B cell (primary cell): ENCODE results near the gene TOR1AIP2. TPM values are rescaled to one million over a fixed set of nuclear protein-coding genes. Genes with fewer than 3 reads are reported as not detected.

ENCODE experiments used
- ATAC-seq: fragments of 200-7000 bp; cut with Tn5 transposase; one replicate; pipeline ENCODE4 v1.10.0; 2021; ENCODE audit warnings: low read depth, mild to moderate bottlenecking, moderate number of reproducible peaks, moderate library complexity
- CTCF ChIA-PET: fragments of 350-600 bp; sonication (Branson Sonifier 250); formaldehyde crosslinking; loops from one replicate; lab custom pipeline; 2021; ENCODE audit warnings: antibody characterized with exemption, inconsistent platforms; lab: Charles Lee
- POLR2A ChIA-PET: fragments of 350-600 bp; sonication (Branson Sonifier 250); formaldehyde crosslinking; loops from one replicate; lab custom pipeline; 2021; ENCODE audit warnings: antibody characterized with exemption; lab: Charles Lee
- DNase-seq: peaks from one replicate; pipeline ENCODE4 v3.0.0; 2013
- H2AFZ ChIP-seq: 2 replicates; pipeline ENCODE4 v1.6.1; 2012; ENCODE audit warnings: mild to moderate bottlenecking, low read depth, low read length; ENCODE audit not compliant: insufficient read depth, poor library complexity, severe bottlenecking
- H3K27ac ChIP-seq, 2 donors: 1 replicate in 1 of 2; 2 replicates in 1 of 2; pipeline ENCODE4 v1.5.1; 2012 to 2013; ENCODE audit warnings: low read length in 2 of 2, mild to moderate bottlenecking in 2 of 2, moderate library complexity in 1 of 2
- H3K27me3 ChIP-seq, 4 experiments: fragments of 200-600 bp in 1 of 4; sonication (generic) in 1 of 4; replicated peaks in 1 of 4; 1 replicate in 2 of 4; 2 replicates in 2 of 4; pipeline versions ENCODE4 v1.6.1 to v1.7.0; 2013 to 2016; ENCODE audit warnings: low read length in 3 of 4, mild to moderate bottlenecking in 2 of 4, mixed read lengths in 1 of 4, moderate library complexity in 1 of 4; ENCODE audit not compliant: insufficient read depth in 4 of 4, control insufficient read depth in 3 of 4; ENCODE audit errors: control extremely low read depth in 1 of 4
- H3K36me3 ChIP-seq, 2 experiments: replicated peaks in 1 of 2; 1 replicate in 1 of 2; 2 replicates in 1 of 2; pipeline versions ENCODE4 v1.6.1 to v1.7.1; 2013; ENCODE audit warnings: low read length in 1 of 2; ENCODE audit not compliant: insufficient read depth in 2 of 2, control insufficient read depth in 1 of 2; ENCODE audit errors: control extremely low read depth in 1 of 2, extremely low read depth in 1 of 2
- H3K4me1 ChIP-seq, 2 donors: fragments of 200-600 bp in 1 of 2; sonication (generic) in 1 of 2; 1 replicate in 1 of 2; 2 replicates in 1 of 2; pipeline versions ENCODE4 v1.5.1 to v1.6.1; 2013 to 2017; ENCODE audit warnings: low read length in 2 of 2; ENCODE audit not compliant: control insufficient read depth in 2 of 2, insufficient read depth in 2 of 2
- H3K4me2 ChIP-seq: replicated peaks from 2 replicates; pipeline ENCODE3; 2012; ENCODE audit warnings: mild to moderate bottlenecking, low read depth, low read length; ENCODE audit not compliant: poor library complexity, severe bottlenecking
- H3K4me3 ChIP-seq, 5 experiments: fragments of 200-600 bp in 1 of 5; sonication (generic) in 1 of 5; 1 replicate in 3 of 5; 2 replicates in 2 of 5; pipeline versions ENCODE4 v1.5.1 to v1.7.0; 2011 to 2016; ENCODE audit warnings: low read length in 4 of 5, mild to moderate bottlenecking in 4 of 5, low read depth in 2 of 5, control low read depth in 1 of 5, moderate library complexity in 1 of 5; ENCODE audit not compliant: insufficient read depth in 1 of 5; ENCODE audit errors: control extremely low read depth in 1 of 5, extremely low read depth in 1 of 5
- H3K79me2 ChIP-seq: fragments of 200-600 bp; sonication (generic); one replicate; pipeline ENCODE4 v1.6.0; 2016; ENCODE audit warnings: low read length; ENCODE audit not compliant: control insufficient read depth, insufficient read depth
- H3K9ac ChIP-seq: fragments of 200-600 bp; sonication (generic); 2 replicates; pipeline ENCODE4 v1.6.1; 2017; ENCODE audit warnings: mild to moderate bottlenecking, low read length, moderate library complexity
- H3K9me3 ChIP-seq, 3 donors: one replicate each; pipeline versions ENCODE4 v1.6.1 to v1.7.1; 2013; ENCODE audit warnings: low read length in 2 of 3; ENCODE audit not compliant: control insufficient read depth in 2 of 3, insufficient read depth in 1 of 3; ENCODE audit errors: control extremely low read depth in 1 of 3
- H4K20me1 ChIP-seq: 2 replicates; pipeline ENCODE4 v1.6.0; 2012; ENCODE audit warnings: mild to moderate bottlenecking, low read length; ENCODE audit not compliant: insufficient read depth, control insufficient read depth, poor library complexity, severe bottlenecking
- H3K27ac Mint-ChIP-seq: one replicate; pipeline ENCODE4 v1.8.0; 2021; ENCODE audit warnings: mixed read lengths
- H3K27me3 Mint-ChIP-seq: one replicate; pipeline ENCODE4 v1.8.0; 2021; ENCODE audit warnings: mixed read lengths
- H3K4me1 Mint-ChIP-seq: one replicate; pipeline ENCODE4 v1.8.0; 2021; ENCODE audit warnings: mixed read lengths
- H3K4me3 Mint-ChIP-seq: one replicate; pipeline ENCODE4 v1.8.0; 2021; ENCODE audit warnings: mixed read lengths
- H3K9me3 Mint-ChIP-seq: one replicate; pipeline ENCODE4 v1.8.0; 2022; ENCODE audit warnings: mixed read lengths; ENCODE audit not compliant: insufficient read depth
- EZH2 ChIP-seq: IDR thresholded peaks from 2 replicates; pipeline ENCODE4 v1.6.1; 2012; ENCODE audit warnings: borderline replicate concordance, low read depth, mild to moderate bottlenecking, moderate library complexity, low read length; ENCODE audit not compliant: insufficient read depth, poor library complexity, severe bottlenecking
- WGBS: methylation state at CpG from one replicate; pipeline ENCODE4 v1.1.5; 2013; ENCODE audit warnings: missing lambda C conversion rate; ENCODE audit not compliant: insufficient coverage; 5-methylcytosine and 5-hydroxymethylcytosine counted together
- intact Hi-C: fragments of 100-400 bp; cut with micrococcal nuclease; formaldehyde crosslinking; loops from one replicate; pipeline ENCODE4 v1.10.0; 2022
- polyA plus RNA-seq: library from polyadenylated mRNA; depleted of rRNA; stranded (reverse); fragments of >200 nt; gene quantifications from 2 replicates; pipeline ENCODE4 v1.2.3, GENCODE V29; 2012
- total RNA-seq, 2 donors: library from RNA; stranded (reverse); fragments of 120-200 nt in 1 of 2; gene quantifications; 1 replicate in 1 of 2; 2 replicates in 1 of 2; pipeline versions ENCODE4 v1.2.3 to v1.2.4, GENCODE V29; 2013 to 2022
- TF ChIP-seq, protein P1 (sequence below): fragments of 200-600 bp; IDR thresholded peaks from one replicate; pipeline ENCODE4 v1.8.0; 2022; ENCODE audit warnings: antibody characterized with exemption, mild to moderate bottlenecking

Gene TOR1AIP2
- total and polyA plus RNA-seq, 2 donors (not counting 1 experiment from before 2014, with no cell fraction given), result 13.6 to 54.4 TPM

GRCh38 chr1:179871940-179872339 is 5.7 kb downstream of the TOR1AIP2 start:
- TF ChIP-seq, protein P1, sequence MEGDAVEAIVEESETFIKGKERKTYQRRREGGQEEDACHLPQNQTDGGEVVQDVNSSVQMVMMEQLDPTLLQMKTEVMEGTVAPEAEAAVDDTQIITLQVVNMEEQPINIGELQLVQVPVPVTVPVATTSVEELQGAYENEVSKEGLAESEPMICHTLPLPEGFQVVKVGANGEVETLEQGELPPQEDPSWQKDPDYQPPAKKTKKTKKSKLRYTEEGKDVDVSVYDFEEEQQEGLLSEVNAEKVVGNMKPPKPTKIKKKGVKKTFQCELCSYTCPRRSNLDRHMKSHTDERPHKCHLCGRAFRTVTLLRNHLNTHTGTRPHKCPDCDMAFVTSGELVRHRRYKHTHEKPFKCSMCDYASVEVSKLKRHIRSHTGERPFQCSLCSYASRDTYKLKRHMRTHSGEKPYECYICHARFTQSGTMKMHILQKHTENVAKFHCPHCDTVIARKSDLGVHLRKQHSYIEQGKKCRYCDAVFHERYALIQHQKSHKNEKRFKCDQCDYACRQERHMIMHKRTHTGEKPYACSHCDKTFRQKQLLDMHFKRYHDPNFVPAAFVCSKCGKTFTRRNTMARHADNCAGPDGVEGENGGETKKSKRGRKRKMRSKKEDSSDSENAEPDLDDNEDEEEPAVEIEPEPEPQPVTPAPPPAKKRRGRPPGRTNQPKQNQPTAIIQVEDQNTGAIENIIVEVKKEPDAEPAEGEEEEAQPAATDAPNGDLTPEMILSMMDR, result no peak
- TF ChIP-seq EZH2, result no peak
- no peak overlapping the region for H3K9ac ChIP-seq
- Mint-ChIP-seq H3K9me3 (no peaks in the 10 kb centered on the region), H3K4me3 (no peak overlapping the region), H3K27me3 (no peaks in the 10 kb centered on the region), H3K27ac (peak overlapping the region; percentile 50), H3K4me1 (peaks cover 46% of the 10 kb centered on the region)
- H3K9me3 ChIP-seq, result no peaks in the 10 kb centered on the region
- no peak for ATAC-seq
- peak overlapping the region in 1 of 2 donors; percentile 62 for H3K27ac ChIP-seq
- H4K20me1 ChIP-seq, result peaks cover 10% of the 10 kb centered on the region
- H3K36me3 ChIP-seq, result peaks cover 0 to 17% of the 10 kb centered on the region in 2 experiments
- ChIA-PET CTCF (interaction anchor here (0.5 to 1.1 kb wide), 3 partner anchors 63 to 1164 kb away, joined by 3 read pairs; no protein-coding TSS in a partner anchor), POLR2A (no interaction called here)
- no peak for DNase-seq
- no peak overlapping the region for H3K4me3 ChIP-seq
- H3K4me2 ChIP-seq, result no peak overlapping the region
- intact Hi-C loops, result no loop called here
- H2AFZ ChIP-seq, result no peak overlapping the region
- peaks cover 65% of the 10 kb centered on the region for H3K79me2 ChIP-seq
- H3K4me1 ChIP-seq, result peaks cover 12 to 16% of the 10 kb centered on the region in 2 donors
- H3K27me3 ChIP-seq, result no peaks in the 10 kb centered on the region
- 80% methylated on average over 1 of the region's 1 CpG for WGBS

GRCh38 chr1:179870870-179871269 is 6.7 kb downstream of the TOR1AIP2 start:
- intact Hi-C loops, result no loop called here

More at GRCh38 chr1:179870870-179871269, 6.7 kb downstream of the TOR1AIP2 start:
- H3K27me3 ChIP-seq, result no peaks in the 10 kb centered on the region
- H3K4me3 ChIP-seq, result no peak overlapping the region
- peaks cover 16% of the 10 kb centered on the region for H4K20me1 ChIP-seq
- no peak overlapping the region for H3K4me2 ChIP-seq
- WGBS, result 100% methylated on average over 1 of the region's 1 CpG
- H3K36me3 ChIP-seq, result peaks cover 0 to 22% of the 10 kb centered on the region in 2 experiments
- no peak overlapping the region for H3K4me3 Mint-ChIP-seq
- ATAC-seq (no peak), DNase-seq (no peak)
- H3K79me2 ChIP-seq, result peaks cover 58% of the 10 kb centered on the region
- H3K9me3 Mint-ChIP-seq, result no peaks in the 10 kb centered on the region
- ChIA-PET POLR2A (no interaction called here), CTCF (interaction anchor here (1.1 to 1.3 kb wide), 2 partner anchors 56 to 308 kb away, joined by 5 to 6 read pairs; no protein-coding TSS in a partner anchor)
- H2AFZ ChIP-seq, result no peak overlapping the region
- H3K27me3 Mint-ChIP-seq, result no peaks in the 10 kb centered on the region
- H3K27ac ChIP-seq, result no peak overlapping the region
- H3K27ac Mint-ChIP-seq, result no peak overlapping the region
- peaks cover 39% of the 10 kb centered on the region for H3K4me1 Mint-ChIP-seq
- H3K4me1 ChIP-seq, result peaks cover 6 to 8% of the 10 kb centered on the region in 2 donors
- no peak for TF ChIP-seq EZH2
- TF ChIP-seq, protein P1, result no peak
- no peaks in the 10 kb centered on the region for H3K9me3 ChIP-seq
- no peak overlapping the region for H3K9ac ChIP-seq
